Activated naive CD8-positive, alpha-beta T cell treated with anti-CD3 and anti-CD28 coated beads, Interleukin-2, amount 10 ng/mL, durations not matched to agents 7 days and 5 days (primary cell): ENCODE results near the gene BSPRY. TPM values are rescaled to one million over a fixed set of nuclear protein-coding genes. Genes with fewer than 3 reads are reported as not detected.
"Not testable (repeated sequence)": the region's sequence is repeated elsewhere in the genome, so short reads cannot be mapped to it uniquely, and the experiment has no call there.

Experiments
- ATAC-seq: fragments of 150-1000 bp; cut with Tn5 transposase; one replicate; pipeline ENCODE4 v1.10.0; 2021; ENCODE audit warnings: low read depth, moderate library complexity
- POLR2A ChIA-PET: fragments of 350-600 bp; sonication (Branson Sonifier 250); formaldehyde crosslinking; loops from one replicate; lab custom pipeline; 2021; ENCODE audit warnings: antibody characterized with exemption; lab: Charles Lee
- DNase-seq: peaks from one replicate; pipeline ENCODE4 v3.0.0; 2021
- H3K27ac Mint-ChIP-seq: one replicate; pipeline ENCODE4 v1.8.0; 2022; ENCODE audit warnings: mild to moderate bottlenecking, mixed read lengths
- H3K27me3 Mint-ChIP-seq: one replicate; pipeline ENCODE4 v1.8.0; 2022; ENCODE audit warnings: mild to moderate bottlenecking, moderate library complexity, mixed read lengths
- H3K36me3 Mint-ChIP-seq: one replicate; pipeline ENCODE4 v1.8.0; 2021; ENCODE audit warnings: mild to moderate bottlenecking, mixed read lengths
- H3K4me1 Mint-ChIP-seq: one replicate; pipeline ENCODE4 v1.8.0; 2021; ENCODE audit warnings: mixed read lengths
- H3K4me3 Mint-ChIP-seq: one replicate; pipeline ENCODE4 v1.8.0; 2022; ENCODE audit warnings: mild to moderate bottlenecking, moderate library complexity, mixed read lengths
- H3K9me3 Mint-ChIP-seq: one replicate; pipeline ENCODE4 v1.8.0; 2021; ENCODE audit warnings: mixed read lengths
- total RNA-seq, 2 experiments: library from RNA; stranded (reverse); gene quantifications; one replicate each; pipeline ENCODE4 v1.2.3, GENCODE V29; 2021

BSPRY gene
- total RNA-seq, 2 experiments from 2014 or later, result 9.6 to 10.6 TPM

GRCh38 chr9:113364951-113365350 lies 15.6 kb downstream of the BSPRY start:
- Mint-ChIP-seq H3K27ac (no peak overlapping the region), H3K4me1 (peaks cover 2% of the 10 kb centered on the region), H3K9me3 (no peaks in the 10 kb centered on the region), H3K4me3 (no peak overlapping the region), H3K36me3 (peaks cover 6% of the 10 kb centered on the region), H3K27me3 (no peaks in the 10 kb centered on the region)
- no peak for DNase-seq
- POLR2A ChIA-PET, result interaction anchor here (0.6 to 1.5 kb wide), 2 partner anchors 12 to 49 kb away, joined by 3 to 4 read pairs; partner anchors contain the start of gene HDHD3
- no peak for ATAC-seq

DNA sequence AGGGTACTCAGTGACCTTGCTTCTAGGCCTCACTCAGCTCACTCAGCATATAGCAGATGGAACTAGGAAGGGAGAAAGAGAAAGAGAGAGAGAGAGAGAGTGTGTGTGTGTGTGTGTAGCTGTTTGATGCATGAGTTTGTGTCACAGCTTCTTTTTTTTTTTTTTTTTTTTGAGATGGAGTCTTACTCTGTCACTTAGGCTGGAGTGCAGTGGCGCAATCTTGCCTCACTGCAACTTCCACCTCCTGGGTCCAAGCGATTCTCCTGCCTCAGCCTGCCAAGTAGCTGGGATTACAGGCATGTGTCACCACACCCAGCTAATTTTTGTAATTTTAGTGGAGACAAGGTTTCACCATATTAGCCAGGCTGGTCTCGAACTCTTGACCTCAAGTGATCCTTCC lies 16.3 kb downstream of the BSPRY start:
- H3K9me3 Mint-ChIP-seq, H3K4me3 Mint-ChIP-seq, ATAC-seq, POLR2A ChIA-PET, H3K36me3 Mint-ChIP-seq, DNase-seq, H3K4me1 Mint-ChIP-seq, H3K27ac Mint-ChIP-seq, H3K27me3 Mint-ChIP-seq: not testable (repeated sequence)

DNA sequence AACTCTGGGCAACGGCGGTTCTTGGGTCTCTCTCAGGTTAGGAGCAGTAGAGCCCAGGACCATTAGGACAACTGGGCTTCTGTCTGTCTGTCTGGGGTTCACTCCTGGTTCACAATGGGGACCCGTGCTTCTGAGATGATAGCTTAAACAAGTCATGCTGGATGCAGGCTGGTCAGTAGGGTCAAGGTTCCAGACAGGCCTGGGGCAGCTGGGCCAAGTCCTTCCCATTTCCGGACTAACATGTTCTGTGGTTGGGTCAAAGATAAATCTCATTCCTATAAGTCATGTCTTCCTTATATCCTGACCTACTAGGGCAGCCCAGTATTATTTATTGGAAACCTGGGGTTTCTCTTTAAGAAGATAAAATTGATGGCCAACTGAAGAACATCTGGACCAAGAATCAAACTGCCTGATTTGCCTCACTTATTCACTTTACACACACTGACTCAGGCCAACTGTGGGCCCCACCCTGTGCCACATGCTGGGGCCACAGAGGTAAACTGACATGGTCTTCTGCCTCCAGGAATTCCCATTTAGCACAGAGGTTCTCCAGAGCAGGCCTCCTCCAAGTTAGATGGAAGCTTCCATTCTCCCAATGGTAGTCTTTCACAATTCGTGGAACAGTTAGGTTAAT lies 19.1 kb downstream of the BSPRY start:
- Mint-ChIP-seq H3K4me1 (peaks cover 6% of the 10 kb centered on the region), H3K4me3 (no peak overlapping the region), H3K27ac (no peak overlapping the region), H3K27me3 (no peaks in the 10 kb centered on the region), H3K9me3 (no peaks in the 10 kb centered on the region), H3K36me3 (peaks cover 9% of the 10 kb centered on the region)
- ATAC-seq (no peak), DNase-seq (no peak)
- POLR2A ChIA-PET, result interaction anchor here (1.6 kb wide), 1 partner anchor 19 kb away, joined by 5 read pairs; the partner anchor contains the start of gene BSPRY

- no peak overlapping the region for H3K27ac Mint-ChIP-seq
Observed at GRCh38 chr9:113368982-113369854, 19.9 kb downstream of the BSPRY start.

DNA sequence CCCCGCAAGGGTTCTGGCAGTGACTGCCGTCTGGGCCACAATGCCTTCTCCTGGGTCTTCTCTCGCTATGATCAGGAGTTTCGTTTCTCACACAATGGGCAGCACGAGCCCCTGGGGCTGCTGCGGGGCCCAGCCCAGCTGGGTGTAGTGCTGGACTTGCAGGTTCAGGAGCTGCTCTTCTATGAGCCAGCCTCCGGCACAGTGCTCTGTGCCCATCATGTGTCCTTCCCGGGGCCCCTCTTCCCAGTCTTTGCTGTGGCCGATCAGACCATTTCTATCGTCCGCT lies 20.5 kb downstream of the BSPRY start:
- no peak for DNase-seq
- POLR2A ChIA-PET, result interaction anchor here (0.7 kb wide), 1 partner anchor 607 kb away, joined by 3 read pairs; no protein-coding TSS in a partner anchor
- no peak for ATAC-seq
- Mint-ChIP-seq H3K4me1 (peaks cover 6% of the 10 kb centered on the region), H3K4me3 (no peak overlapping the region), H3K27ac (no peak overlapping the region), H3K36me3 (peaks cover 9% of the 10 kb centered on the region), H3K27me3 (no peaks in the 10 kb centered on the region), H3K9me3 (no peaks in the 10 kb centered on the region)

More at GRCh38 chr9:113368982-113369854, 19.9 kb downstream of the BSPRY start:
- Mint-ChIP-seq H3K4me3 (no peak overlapping the region), H3K36me3 (peaks cover 9% of the 10 kb centered on the region), H3K27me3 (no peaks in the 10 kb centered on the region), H3K9me3 (no peaks in the 10 kb centered on the region), H3K4me1 (peaks cover 6% of the 10 kb centered on the region)
- no peak for ATAC-seq
- POLR2A ChIA-PET, result no interaction called here
- DNase-seq, result no peak

DNA sequence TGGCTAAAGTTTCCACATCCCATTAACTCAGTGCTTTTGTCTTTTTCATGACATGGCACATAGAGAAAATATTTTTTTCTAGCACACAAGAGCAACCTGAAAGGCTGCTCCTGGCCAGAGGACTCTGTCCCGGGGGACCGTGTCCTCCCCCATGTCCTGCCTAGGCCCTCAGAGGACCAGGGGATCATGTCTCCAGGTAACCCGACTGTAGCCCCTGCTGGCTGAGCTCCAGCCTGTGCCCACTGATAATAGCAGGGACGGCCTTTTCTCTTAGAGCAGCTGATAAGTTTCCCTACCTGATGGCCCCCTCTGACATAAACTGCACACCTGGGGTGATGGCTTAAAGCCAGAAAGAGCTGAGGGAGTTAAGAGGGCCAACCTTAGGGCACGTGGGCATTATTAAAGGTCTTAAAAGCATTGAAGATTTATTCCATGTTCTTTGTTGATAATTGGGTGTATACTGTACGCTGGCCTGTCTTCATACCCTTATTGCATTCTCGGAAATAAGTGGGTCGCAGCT lies 21.5 kb downstream of the BSPRY start:
- no peak for ATAC-seq
- Mint-ChIP-seq H3K4me3 (no peak overlapping the region), H3K27me3 (no peaks in the 10 kb centered on the region), H3K9me3 (no peaks in the 10 kb centered on the region), H3K36me3 (peaks cover 11% of the 10 kb centered on the region), H3K4me1 (peaks cover 15% of the 10 kb centered on the region), H3K27ac (no peak overlapping the region)
- POLR2A ChIA-PET, result interaction anchor here (0.8 kb wide), 1 partner anchor 21 kb away, joined by 3 read pairs; no protein-coding TSS in a partner anchor
- DNase-seq, result no peak

GRCh38 chr9:113372059-113372458 lies 22.7 kb downstream of the BSPRY start:
- Mint-ChIP-seq H3K36me3 (peaks cover 9% of the 10 kb centered on the region), H3K4me1 (peaks cover 15% of the 10 kb centered on the region), H3K4me3 (no peak overlapping the region), H3K27me3 (no peaks in the 10 kb centered on the region), H3K9me3 (no peaks in the 10 kb centered on the region), H3K27ac (no peak overlapping the region)
- POLR2A ChIA-PET, result interaction anchor here (0.7 kb wide), 1 partner anchor 12 kb away, joined by 4 read pairs; no protein-coding TSS in a partner anchor
- DNase-seq (no peak), ATAC-seq (no peak)

GRCh38 chr9:113373256-113373655 lies 23.9 kb downstream of the BSPRY start:
- peaks cover 15% of the 10 kb centered on the region for H3K4me1 Mint-ChIP-seq
- H3K36me3 Mint-ChIP-seq, result peaks cover 9% of the 10 kb centered on the region
- H3K9me3 Mint-ChIP-seq, result no peaks in the 10 kb centered on the region
- peak overlapping the region; percentile 21 for H3K27ac Mint-ChIP-seq
- DNase-seq (no peak), ATAC-seq (no peak)
- no peak overlapping the region for H3K4me3 Mint-ChIP-seq
- H3K27me3 Mint-ChIP-seq, result no peaks in the 10 kb centered on the region
- POLR2A ChIA-PET, result interaction anchor here (0.6 to 1.3 kb wide), 2 partner anchors 12 kb away, joined by 3 read pairs; no protein-coding TSS in a partner anchor

- Mint-ChIP-seq H3K27ac (no peak overlapping the region), H3K9me3 (no peaks in the 10 kb centered on the region), H3K4me1 (peaks cover 15% of the 10 kb centered on the region), H3K36me3 (peaks cover 9% of the 10 kb centered on the region), H3K4me3 (no peak overlapping the region), H3K27me3 (no peaks in the 10 kb centered on the region)
- DNase-seq, result no peak
- no peak for ATAC-seq
- POLR2A ChIA-PET, result interaction anchor here (0.7 to 1.3 kb wide), 2 partner anchors 12 to 1967 kb away, joined by 3 read pairs; no protein-coding TSS in a partner anchor
Observed at GRCh38 chr9:113373676-113374392, 24.5 kb downstream of the BSPRY start.

GRCh38 chr9:113375057-113376023 lies 26.0 kb downstream of the BSPRY start:
- peak overlapping the region; percentile 60 for H3K27ac Mint-ChIP-seq
- H3K9me3 Mint-ChIP-seq, result no peaks in the 10 kb centered on the region
- H3K27me3 Mint-ChIP-seq, result no peaks in the 10 kb centered on the region
- H3K4me1 Mint-ChIP-seq, result peaks cover 15% of the 10 kb centered on the region
- DNase-seq (no peak), ATAC-seq (no peak)
- POLR2A ChIA-PET, result interaction anchor here (0.5 to 2.7 kb wide), 4 partner anchors 19 to 1212 kb away, joined by 3 to 13 read pairs (median 5); partner anchors contain the start of genes ATP6V1G1, BSPRY and WDR31
- peak overlapping the region; percentile 91 for H3K4me3 Mint-ChIP-seq
- peaks cover 9% of the 10 kb centered on the region for H3K36me3 Mint-ChIP-seq

- peak; percentile 93 for ATAC-seq
- Mint-ChIP-seq H3K4me1 (peaks cover 15% of the 10 kb centered on the region), H3K27me3 (peaks cover 3% of the 10 kb centered on the region), H3K27ac (peak within 1 kb of the TSS; percentile 85), H3K9me3 (no peaks in the 10 kb centered on the region), H3K4me3 (peak within 1 kb of the TSS; percentile 91), H3K36me3 (peaks cover 8% of the 10 kb centered on the region)
- POLR2A ChIA-PET, result interaction anchor here (0.6 to 2.7 kb wide), 9 partner anchors 12 to 1221 kb away, joined by 3 to 13 read pairs (median 5); partner anchors contain the start of genes ALAD, BSPRY, C9orf43 and CDC26
- peak; percentile 86 for DNase-seq
Observed at GRCh38 chr9:113376634-113377567, 27.6 kb downstream of the BSPRY start, which contains the start of gene HDHD3. Gene HDHD3 (minus strand): TSS chr9:113376986. CDS start chr9:113374354, 2,632 bp downstream.
